ENCODE data around the gene POGZ.

POGZ gene

DNA sequence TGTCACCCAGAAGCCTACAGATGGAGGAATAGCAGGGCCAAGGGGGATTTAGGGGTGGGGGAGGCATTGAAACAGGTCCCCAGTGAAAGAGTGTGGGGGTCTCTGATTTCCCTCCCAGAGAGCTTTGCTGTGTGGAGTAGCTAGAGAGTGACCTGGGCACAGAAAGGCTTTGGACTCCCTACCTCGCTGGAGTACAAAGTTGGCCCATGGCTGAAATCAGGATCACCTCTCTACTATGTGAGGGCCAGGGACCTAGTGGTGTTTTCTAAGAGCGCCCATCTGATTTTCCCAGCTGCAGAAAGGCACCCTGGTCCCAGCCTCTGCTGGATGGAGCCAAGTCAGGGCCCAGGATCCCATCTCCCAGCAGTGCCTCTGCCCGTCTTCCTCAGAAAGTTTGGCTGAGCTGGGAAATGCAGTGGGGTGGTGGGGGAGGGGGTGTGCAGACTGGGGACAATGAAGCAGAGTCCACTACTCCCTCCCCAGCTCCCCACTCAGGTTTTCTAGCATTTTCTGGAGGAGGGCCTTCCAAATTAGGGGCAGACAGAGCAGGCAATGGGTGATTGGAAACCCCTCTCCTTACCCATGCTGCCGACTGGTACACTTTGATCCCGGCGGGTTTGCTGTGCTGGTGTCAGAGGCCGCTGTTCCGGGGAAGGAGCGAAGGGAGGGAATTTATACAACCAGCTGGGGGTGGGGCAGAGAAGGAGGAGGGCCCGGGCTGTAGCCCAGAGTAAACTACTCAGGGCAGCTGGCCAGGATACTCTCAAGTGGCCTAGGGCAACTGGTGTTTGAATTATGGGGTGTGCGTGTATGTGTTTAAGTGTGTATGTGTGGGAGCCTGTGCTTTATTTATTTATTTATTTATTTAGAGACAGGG is 87.0 kb downstream of the POGZ start, which contains the start of gene SELENBP1:
Gene SELENBP1, minus strand, starts transcription at position 648 of the 877 bp plus-strand sequence. Its CDS starts 64 bp downstream, at position 584.
- DNase-seq (ENCODE audit: extremely low read depth in 1 of 2, low read depth in 1 of 2): no peak

DNA sequence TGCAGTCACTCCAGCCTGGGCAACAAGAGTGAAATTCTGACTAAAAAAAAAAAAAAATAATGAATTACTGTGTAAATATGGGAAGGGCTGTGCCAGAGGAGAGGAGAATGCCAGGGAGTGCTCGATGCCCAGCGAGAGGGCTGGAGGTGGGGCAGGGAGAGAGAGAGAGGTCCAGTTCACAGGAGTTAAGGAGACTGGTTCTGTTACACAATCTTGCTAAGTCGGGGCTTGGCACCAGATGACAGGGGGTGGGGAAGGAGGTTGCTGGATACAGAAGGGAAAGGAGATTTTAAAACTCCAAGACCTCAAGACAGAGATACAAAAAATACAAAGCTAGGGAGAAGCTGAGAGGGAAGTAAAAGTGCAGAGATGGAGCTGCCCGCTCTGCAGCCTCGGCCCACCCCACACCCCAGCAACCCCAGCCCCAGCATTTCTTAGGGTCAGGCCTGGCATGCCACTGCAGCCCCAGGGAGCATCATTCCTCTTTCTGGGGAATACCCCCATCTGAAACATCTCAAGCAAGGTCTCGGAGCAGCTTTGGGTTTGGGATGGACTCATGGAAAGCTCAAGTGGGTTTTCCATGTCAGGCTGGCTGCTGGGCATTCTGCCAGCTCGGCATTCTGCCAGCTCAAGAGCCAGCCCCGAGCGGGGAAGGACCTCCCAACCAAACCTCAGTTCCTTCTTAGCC is 87.8 kb downstream of the POGZ start:
- no peak for DNase-seq (ENCODE audit: extremely low read depth in 1 of 2, low read depth in 1 of 2)

DNA sequence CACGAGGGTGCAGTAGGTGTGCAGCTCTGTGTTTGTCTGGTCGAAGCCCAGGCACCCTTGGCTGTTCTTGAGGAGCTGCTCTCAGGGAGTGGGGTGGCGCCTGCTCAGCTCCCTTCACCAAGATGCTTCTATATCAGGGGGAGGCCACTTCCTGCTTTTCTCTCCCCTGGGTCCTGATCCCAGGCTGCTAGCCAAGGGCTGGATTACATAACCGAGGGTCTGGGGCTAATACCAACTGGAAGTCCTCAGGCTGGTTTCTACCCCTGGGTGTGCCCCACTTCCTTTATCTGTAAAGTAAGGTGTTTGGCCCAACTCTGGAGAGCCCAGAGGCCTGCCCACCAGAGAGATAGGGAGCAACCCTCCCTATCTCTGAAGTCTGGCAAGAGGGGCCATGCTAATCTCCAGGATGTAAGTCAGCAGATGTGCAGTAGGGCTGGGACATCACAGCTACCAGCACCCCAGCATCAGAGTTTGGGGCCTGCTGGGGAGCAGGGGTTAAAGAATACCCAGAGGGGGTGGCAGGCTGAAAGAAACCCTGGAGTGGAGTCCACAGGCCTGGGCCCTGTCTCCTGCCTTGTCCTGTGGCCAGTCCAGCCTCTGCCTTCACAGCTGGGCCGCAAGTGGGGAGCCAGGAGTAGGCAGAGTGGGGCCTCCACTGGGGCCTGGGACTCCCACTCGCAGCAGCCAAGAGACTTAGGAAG is 88.9 kb downstream of the POGZ start:
- DNase-seq (ENCODE audit: extremely low read depth in 1 of 2, low read depth in 1 of 2): no peak

DNA sequence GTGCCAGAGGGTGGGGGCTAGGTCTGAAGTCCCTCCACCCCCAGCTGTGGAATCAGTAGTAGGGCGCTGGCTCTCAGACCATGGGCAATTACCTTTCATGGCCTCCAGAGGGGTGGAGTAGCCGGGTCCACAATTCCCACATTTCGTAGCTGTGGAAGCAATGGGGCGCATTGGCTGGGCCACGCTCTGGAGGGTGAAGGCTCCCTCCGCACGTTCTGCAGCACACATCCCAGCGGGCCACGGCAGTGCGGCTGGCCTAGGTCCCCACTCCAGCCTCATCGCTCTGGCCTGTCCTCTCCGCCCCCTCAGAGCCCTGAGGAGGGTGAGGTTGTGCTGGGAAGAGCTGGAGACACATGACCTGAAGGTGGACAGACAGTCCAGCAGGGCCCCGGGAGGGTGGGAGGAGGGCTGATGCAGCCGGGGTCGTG is 89.7 kb downstream of the POGZ start:
- DNase-seq (ENCODE audit: extremely low read depth in 1 of 2, low read depth in 1 of 2): no peak

DNA sequence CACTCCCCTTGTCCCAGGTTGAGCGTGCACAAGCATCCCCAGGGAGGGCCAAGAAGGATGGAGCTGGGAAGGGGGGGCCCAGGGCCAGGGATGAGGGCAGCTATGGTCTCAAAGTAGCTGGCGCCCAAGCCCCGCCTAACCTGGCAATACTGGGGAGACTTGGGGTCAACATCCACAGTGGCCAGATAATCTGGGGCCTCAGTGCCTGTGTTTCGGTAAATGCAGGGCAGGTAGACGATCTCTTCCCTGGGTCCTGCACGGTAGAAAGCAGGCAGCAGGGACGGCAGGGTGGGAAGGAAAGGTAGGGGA is 90.0 kb downstream of the POGZ start:
- no peak for DNase-seq (ENCODE audit: extremely low read depth in 1 of 2, low read depth in 1 of 2)

DNA sequence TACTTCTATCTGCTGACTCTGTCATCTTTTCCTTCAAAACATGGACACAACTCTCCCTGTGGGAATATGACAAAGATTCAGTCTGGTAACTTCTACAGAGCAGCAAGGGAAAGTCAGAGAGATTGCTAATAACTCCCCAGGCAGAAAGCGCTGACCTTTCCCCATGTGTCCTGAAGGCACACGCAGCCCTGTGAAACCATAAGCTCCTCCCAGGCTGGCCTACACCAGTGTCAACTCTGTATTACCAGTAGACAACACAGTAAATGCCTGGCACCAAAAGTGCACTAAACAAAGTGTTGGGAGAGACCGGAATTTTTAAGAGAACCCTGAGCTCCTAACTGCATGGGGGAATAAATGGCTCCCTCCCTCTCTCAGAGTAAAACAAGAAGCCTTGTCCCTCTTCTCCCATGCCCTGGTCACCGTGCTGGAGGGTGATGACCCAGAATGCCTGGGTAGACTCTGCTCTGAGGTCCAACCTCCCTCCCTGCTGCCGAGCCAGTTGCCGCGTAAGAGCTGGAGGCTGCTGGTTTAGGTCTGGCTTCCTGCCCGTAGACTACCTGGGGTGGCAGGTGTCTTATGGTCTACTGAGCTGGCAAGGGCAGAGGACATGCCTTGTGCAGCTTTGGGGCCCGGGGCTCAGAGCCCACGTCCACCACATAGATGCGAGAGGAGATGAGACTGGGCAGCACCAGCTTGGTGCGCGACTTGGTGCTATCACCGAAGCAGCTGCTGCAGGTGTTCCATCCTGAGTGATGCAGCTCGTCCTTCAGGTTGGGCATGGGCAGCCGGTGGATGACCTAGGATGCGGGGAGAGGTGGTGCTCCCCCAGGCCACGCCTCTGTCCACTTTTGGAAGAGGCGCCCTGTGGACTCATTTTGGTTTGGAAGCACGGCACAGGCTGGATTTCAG is 90.6 kb downstream of the POGZ start:
- no peak for DNase-seq (ENCODE audit: extremely low read depth in 1 of 2, low read depth in 1 of 2)

DNA sequence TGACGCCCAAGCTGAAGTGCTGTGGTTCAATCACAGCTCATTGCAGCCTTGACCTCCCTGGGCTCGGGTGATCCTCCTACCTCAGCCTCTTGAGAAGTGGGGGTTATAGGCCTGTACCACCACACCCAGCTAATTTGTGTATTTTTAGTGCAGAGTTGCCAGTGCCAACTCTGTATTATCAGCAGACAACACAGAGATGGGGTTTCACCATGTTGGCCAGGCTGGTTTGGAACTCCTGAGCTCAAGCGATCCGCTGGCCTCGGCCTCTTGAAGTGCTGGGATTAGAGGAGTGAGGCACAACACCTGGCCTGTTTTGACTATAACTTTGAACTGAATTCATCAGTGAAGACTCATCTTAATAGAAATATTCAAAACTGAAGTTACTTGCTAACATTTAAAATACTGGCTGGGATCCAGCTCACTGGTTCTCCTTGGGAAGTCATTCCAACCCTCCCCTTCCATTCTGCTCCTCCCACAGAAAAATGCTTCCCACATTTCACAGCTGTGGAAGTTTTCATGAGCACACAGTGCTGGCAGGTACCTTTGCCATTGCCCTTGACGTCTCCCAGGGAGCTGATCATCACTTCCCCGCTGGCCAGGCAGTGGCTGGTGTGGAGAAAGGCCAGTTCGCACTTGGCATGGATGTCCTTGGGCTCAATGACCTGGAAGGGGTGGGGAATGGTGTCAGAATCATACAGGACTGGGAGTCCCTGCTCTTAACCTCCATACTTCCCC is 91.5 kb downstream of the POGZ start:
- DNase-seq (ENCODE audit: extremely low read depth in 1 of 2, low read depth in 1 of 2): no peak

DNA sequence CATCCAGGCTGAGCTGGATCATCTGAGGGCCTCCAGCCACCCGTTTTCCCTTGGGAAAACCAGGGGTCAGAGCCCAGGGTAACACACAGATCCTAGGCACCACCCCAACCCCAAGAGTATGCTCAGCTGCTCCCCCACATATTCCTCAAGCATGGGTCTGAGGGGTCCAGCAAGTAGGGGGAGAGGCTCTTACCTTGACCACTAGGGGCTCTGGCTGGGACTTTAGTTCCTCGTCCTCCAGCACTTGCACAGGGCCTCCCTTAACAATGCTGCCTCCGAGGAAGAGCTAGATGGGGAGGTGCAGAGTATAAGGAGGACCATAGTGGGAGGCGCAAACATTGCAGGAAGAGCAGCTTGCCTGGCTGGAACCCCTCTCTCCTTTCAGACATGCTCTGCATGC is 94.3 kb downstream of the POGZ start:
- DNase-seq (ENCODE audit: extremely low read depth in 1 of 2, low read depth in 1 of 2): no peak

DNA sequence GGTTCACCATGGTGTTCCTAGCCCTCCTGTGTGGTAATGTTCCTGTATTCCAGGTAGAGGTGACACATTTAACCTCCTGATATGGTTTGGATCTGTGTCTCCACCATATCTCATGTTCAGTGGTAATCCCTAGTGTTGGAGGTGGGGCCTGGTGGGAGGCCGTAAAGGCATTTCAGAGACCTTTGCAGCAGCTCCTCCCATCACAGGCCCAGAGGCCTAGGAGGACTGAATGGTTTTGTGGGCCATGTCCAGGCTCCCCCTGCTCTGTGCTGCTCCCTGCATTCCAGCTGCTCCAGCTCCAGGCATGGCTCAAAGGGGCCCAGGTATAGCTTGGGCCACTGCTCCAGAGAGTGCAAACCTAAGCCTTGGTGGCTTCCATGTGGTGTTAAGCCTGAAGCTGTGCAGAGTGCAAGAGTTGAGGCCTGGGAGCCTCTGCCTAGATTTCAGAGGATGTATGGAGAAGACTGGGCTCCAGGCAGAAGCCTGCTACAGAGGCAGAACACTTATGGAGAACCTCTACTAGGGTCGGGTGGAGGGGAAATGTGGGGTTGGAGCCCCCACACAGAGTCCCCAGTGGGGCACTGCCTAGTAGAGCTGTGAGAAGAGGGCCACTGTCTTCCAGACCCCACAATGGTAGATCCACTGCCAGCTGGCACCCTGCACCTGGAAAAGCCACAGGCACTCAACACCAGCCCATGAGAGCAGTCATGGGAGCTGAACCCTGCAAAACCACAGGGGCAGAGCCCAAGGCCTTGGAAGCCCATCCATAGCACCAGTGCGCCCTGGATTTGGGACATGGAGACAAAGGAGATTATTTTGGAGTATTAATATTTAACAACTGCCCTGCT is 96.8 kb downstream of the POGZ start:
- no peak for DNase-seq (ENCODE audit: extremely low read depth in 1 of 2, low read depth in 1 of 2)

DNA sequence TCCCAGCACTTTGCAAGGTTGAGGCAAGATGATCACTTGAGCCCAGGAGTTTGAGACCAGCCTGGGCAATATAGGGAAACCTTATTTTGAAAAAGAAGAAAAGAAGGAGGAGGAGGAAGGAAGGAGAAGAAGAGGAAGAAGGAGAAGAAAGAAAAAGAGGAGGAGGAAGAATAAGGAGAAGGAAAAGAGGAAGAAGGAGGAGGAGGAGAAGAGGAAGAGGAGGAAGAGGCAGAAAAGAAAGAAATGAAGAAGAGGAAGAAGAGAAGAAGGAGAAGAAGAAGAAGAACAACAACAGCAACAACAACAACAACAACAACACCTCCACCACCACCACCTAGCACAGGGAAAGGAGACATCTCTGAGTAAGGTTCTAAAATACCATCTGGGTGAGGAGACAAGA is 97.4 kb downstream of the POGZ start:
- no peak for DNase-seq (ENCODE audit: extremely low read depth in 1 of 2, low read depth in 1 of 2)

DNA sequence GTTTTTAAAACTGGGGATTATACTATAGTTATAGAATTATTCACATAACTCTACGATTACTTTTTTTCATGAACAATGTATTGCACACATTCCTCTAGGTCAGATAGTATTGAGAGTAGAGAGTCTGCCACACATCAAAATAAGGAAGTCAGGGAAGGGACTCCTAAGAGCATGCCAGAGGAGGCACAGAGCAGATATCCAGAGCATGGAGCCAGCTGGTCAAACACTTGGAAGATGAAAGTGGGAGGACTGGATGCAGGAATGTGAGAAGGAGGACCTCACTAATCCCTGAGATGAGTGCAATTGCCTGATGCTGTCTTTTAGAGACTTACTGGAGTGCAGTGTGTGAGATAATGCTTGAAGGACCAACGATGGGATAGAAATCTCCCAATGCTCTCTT is 102.6 kb downstream of the POGZ start:
- DNase-seq (ENCODE audit: extremely low read depth in 1 of 2, low read depth in 1 of 2): no peak

Measured in activated CD8-positive, alpha-beta memory T cell treated with anti-CD3 and anti-CD28 coated beads for 1 hour (primary cell).